ENCODE results near the gene OR4E1.
A peak's percentile ranks its signal among the peaks of the same experiment; 100 is the strongest.
"Not testable (repeated sequence)": the region's sequence is repeated elsewhere in the genome, so short reads cannot be mapped to it uniquely, and the experiment has no call there.

Gene OR4E1, protein sequence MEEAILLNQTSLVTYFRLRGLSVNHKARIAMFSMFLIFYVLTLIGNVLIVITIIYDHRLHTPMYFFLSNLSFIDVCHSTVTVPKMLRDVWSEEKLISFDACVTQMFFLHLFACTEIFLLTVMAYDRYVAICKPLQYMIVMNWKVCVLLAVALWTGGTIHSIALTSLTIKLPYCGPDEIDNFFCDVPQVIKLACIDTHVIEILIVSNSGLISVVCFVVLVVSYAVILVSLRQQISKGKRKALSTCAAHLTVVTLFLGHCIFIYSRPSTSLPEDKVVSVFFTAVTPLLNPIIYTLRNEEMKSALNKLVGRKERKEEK

DNA sequence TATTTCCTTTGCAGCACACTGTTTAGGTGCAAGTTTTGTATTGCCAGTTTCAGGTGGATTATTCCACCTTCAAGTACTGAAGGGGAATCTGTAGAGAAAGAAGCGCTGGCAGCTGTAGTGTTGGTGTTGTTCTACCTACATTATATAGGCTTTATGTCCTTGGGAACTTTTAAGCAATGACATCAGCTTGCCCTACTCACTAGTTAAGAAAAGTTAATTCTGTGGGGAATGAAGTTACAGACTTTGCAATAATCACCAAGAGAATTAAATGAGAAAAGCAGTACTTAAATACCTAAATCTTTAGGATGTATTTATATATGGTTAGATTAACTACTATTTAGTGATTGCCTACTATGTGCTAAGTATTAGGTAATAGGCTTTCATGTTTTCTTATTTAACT lies at the start of gene OR4E1:
Gene OR4E1 (minus strand): TSS at position 101 of the 400 bp plus-strand sequence. CDS start 2,883 bp downstream, outside the sequence.
- no peak for DNase-seq

GRCh38 chr14:21721504-21721903 lies 47.9 kb upstream of the OR4E1 start:
- no peak for DNase-seq

DNA sequence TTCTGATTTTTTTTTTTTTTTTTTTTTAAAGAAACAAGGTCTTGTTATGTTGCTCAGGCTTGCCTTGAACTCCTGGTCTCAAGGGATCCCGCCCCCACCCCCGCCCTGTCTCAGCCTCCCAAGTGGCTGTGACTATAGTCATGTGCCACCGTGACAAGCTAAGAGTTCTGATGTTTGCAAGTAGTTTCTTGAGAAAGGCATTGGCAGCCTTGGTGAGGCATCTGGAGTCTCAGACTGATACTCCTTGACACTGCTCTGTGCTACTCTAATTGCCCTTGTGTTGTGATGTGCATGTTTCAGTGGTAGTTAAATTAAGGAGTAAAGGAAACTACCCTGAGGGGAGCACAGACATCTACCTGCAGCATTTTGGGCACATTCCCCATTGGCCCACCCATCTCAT lies 46.2 kb upstream of the OR4E1 start:
- DNase-seq: no peak

DNA sequence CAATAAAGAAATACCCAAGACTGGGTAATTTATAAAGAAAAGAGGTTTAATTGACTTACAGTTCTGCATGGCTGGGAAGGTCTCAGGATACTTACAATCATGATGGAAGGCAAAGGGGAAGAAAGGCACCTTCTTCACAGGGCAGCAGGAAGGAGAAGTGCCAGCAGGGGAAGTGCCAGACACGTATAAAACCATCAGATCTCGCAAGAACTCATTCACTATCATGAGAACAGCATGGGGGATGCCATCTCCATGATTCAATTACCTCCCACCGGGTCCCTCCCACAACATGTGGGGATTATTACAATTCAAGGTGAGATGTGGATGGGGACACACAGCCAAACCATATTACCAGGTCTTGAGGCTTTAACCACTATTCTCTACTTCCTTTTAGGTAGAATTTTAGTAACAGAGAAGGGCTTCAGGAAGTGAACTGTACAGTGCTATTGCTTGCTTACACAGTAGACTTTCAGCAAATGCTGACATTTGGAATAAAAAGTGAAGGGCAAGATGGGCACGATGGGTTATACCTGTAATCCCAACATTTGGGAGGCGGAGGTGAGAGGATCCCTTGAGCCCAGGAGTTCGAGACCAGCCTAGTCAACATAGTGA lies 40.8 kb upstream of the OR4E1 start:
- no peak for DNase-seq

DNA sequence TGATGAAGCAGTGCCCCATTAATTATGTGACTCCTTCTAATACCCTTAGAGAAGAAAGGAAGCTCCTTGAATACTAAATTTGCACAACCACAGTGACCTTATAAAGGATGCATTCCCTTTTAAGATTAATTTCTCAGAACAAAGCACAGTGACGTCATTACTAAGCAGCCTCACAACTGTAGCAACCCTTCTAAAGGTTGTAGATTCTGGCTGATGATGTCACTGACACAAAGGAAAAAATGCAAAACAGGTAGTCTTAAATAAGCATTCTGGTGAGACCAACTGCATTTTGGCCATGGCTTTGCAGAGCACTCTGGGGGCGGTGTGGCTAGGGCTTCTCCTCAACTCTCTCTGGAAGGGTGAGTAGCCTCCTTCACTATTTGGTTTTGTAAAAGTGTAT lies 38.4 kb upstream of the OR4E1 start:
- no peak for DNase-seq

DNA sequence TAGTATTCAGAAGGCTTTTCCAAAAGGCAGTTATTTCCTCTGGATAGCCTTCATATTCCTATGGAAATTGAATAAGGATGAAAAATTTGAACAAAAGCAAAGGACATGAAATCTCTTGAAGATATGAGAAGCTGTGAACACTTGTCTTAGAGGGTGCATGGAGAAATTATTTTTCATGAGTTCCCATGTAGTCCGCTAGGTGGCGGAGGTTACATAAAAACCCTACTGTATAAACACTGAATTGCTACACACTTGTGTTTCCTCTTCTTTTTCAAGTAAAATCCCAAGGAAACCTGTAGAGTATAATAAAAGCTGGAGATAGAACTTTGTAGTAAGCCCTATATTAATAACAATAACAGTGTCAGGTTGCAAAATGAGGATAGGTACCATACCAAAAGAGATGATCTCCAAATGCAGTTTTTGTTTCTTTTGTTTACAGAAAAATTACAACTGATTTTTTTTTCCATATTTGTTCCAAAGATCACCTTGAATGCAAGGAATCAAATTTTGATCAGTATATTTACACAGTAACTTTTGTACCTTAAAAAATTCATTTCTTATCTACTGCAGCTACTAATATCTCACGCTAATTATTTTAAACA lies 37.8 kb upstream of the OR4E1 start:
- DNase-seq: peak; percentile 53

DNA sequence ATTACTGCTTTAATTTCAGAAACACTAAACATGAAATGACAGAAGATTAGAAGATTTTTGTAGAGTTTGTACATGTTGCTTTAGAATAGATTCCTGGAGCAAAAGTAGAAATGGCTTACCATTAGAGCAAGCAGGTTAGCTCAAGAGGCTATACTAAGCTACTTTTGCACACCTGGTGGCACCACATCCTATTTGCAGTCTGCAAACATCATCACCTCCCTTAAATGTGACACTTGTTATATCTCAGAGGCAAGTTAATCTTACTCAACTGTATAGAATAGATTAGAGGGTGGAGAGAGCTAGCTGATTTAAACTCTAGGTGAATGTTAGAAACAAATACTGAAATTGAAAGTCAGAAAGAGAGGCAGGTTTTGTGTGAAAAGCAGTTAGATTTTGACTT lies 30.7 kb upstream of the OR4E1 start:
- no peak for DNase-seq

DNA sequence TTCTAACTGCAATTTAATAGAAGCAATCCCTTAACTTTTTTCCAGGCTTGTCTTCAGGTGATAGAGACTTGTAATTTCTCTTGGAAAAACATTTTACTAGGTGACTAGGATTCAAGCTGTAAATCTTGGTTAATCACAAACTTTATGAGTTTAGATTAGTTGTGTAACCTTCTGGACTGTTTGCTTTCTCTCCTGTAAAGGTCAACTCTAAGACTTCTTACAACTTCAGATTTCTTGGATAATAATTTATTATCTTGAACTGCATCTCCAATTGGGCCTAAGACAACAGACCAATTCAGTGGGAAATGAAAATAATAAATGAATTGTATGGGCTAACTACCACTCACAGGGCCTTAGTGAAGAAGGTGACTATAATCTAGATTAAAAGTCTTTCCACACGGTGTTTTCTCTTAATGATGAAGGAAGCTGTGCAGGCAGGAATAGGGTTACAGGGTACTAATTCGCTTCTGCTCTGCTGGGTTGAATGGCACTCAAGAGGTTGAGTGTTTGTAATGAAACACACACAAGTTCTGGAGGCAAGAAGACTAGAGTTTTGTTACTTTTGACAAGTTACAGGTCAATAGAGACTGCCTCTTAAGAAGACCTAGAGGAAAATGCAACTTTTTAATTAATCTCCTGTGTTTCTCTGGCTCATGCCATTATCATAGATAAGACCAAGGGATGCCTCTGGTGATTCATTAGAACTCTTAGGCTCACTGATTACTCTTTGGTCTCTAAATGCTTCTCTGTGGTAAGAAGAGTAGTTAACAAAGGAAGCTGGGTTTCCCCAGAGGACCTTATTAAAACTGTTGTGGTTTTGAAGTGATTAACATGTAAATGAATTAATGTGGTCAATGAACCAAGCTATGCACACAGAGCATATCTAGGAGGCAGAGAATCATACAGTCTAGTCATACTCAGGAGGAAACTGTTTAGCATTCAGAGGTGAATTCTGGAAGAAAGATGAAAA lies 30.0 kb upstream of the OR4E1 start:
- DNase-seq: no peak

DNA sequence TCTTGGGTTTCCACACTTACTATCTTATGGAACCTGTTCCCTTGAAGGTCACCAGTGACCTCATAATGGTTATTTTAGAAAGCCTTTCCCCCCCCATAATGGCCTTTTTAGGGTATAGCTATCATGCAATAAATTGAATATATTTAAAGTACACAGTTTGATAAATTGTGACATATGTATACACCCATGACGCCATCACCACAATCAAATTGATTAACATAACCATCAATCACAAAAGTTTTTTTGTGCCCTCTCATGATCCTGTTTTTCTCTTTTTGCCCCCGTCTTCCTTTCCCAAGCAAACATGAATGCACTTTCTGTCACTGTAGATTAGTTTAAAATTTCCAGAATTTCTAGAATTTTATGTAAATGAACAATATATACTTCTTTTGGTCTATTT lies 28.7 kb upstream of the OR4E1 start:
- DNase-seq: no peak

DNA sequence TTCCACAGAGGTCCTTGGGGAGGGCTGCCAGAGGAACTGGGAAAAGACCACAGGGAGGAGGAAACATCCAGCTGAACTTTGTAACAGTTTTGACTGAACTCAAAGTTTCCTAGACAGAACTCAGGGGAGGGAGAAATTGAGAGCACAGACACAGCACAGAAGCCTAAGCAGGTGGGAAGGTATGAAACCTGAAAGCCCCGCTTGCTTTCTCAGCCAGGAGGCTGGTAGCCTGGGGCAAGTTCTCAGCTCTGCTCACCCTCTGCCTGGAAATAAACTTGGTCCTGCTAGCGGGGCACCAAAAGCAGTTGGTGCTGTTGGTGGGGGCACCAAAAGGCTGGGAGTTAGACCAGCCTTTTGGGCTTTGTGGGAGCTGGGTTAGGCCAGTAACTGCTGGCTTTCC lies 25.9 kb upstream of the OR4E1 start:
- DNase-seq: no peak

DNA sequence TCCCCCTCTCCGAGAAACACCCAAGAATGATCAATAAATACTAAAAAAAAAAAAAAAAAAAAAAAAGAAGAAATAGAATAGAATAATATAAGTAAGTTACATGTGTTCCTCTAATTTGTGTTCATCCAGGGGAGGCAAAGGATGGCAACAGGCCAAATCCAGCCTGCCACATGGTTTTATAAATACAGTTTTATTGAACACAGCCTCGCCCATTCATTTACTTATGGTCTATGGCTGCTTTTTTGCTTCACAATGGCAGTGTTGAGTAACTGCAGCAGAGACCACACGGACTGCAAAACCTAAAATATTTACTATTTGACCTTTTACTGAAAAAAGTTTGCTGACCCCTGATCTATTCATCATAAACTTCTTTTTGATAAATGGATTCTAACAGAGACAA lies 24.9 kb upstream of the OR4E1 start:
- not testable (repeated sequence) for DNase-seq

- not testable (repeated sequence) for DNase-seq
Observed at GRCh38 chr14:21697662-21698061, 24.0 kb upstream of the OR4E1 start.

- no peak for DNase-seq
Observed at GRCh38 chr14:21694425-21694824, 20.8 kb upstream of the OR4E1 start.

DNA sequence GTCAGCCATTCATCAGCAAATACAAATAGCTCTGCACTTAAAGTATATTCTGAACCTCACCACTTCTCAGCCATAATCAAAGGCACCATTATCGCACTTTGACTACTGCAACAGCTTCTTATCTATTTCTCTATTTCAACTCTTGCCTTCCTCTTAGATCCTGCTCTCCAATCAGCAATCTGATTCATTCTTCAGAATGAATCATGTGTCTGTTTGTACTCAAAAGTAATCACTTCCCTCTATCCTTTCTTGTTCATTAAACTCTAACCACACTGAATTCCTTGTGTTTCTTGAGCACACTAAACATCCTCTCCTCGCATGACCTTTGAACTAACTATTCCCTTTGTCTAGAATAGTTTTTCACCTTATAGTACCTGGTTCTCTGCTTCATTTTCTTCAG lies 12.8 kb upstream of the OR4E1 start:
- peak; percentile 16 for DNase-seq

DNA sequence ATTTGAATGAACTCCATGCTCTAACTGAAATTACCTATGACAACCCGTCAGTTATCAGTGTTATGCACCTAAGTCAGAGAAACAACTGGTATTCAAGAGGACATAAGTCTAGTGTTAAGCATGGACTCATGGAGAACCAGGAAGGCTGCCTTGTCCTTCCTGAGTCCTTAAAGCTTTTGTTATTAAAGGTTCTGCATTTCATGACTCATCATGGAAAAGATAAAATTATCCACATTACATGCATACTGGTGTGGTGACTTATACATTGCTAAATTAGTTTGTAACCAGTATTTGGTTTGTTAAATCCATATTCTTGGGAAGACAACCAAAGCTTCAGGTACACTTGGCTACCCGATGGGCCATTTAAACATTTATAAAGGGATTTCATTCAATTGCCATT lies 6.5 kb upstream of the OR4E1 start:
- DNase-seq: peak; percentile 76

DNA sequence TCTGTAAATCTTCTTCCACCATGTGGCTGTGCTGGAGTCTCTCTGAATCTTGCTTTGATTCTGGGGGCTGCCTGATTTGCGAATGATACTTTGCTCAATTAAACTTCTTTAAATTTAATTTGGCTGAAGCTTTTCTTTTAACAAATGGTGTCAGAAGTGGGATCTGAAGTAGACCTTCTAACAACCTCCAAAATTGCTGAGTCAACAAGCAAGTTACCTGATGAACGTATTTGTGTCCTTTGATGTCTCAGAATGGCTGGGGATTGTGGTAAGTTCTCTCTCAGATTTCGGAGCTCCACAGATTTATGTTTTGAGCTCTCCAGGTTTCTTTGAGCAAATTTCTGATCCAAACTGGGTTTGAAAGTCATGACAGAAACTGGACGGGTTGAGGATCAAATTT lies 1.9 kb upstream of the OR4E1 start:
- DNase-seq: no peak

DNA sequence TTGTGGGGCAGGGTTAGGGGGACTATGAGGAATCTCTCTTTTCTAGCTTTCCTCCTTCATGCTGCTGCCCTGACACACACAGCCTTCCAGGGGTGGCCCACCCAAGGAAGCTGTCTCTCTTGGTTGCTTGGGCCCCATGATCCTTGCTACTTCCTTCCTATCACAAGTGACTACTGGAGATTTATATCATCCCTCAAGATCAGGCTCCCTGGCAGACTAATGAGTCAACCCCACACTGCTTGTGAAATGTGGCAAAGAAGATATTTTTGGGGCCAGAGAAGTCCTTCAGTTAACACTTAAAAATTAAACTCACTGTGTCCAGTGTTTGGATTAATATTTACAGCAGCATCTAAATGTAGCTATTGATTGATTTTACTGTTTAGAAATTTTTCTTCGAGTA lies 1.5 kb downstream of the OR4E1 start:
- peak; percentile 73 for DNase-seq

GRCh38 chr14:21671371-21671770 lies 2.2 kb downstream of the OR4E1 start:
- DNase-seq: no peak

GRCh38 chr14:21669284-21669683 lies 4.3 kb downstream of the OR4E1 start:
- no peak for DNase-seq

- peak; percentile 95 for DNase-seq
Observed at GRCh38 chr14:21668377-21668776, 5.2 kb downstream of the OR4E1 start.

- DNase-seq: no peak
Observed at GRCh38 chr14:21656980-21657379, 16.6 kb downstream of the OR4E1 start.

GRCh38 chr14:21654215-21654614 lies 19.4 kb downstream of the OR4E1 start:
- DNase-seq: no peak

DNA sequence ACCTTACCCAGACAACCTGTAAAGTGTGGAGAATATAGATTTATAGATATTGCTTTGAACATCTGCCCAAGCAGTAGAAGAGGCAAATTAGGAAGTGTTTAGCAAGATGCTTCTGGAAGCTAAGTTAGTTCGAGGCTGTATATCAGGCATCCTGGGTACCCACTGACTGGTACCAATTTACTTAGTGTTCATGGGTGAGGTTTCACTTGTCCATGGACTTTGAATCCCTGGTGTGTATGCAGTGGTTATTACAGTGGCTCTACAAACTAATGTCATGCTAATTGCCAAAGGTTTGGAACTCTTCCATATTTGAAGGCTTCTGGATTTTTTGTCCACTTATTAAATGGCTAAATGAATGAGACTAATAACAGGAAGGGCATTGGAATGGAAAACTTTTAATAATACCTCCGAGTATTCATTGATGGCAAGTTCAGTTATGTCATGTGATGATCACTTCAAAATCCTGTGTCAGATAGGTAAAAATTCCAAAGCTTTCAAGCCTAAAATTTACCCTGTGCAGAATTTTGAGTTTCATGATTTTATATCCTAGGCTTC lies 20.2 kb downstream of the OR4E1 start, which contains the start of gene OR4E2:
Gene OR4E2 (plus strand): TSS at position 505 of the 555 bp plus-strand sequence. CDS start 11,248 bp downstream, outside the sequence.
- DNase-seq: no peak
